Mesendoderm (in vitro differentiated cells): ENCODE data around the gene CTNNA3.
"Not testable (repeated sequence)": the region's sequence is repeated elsewhere in the genome, so short reads cannot be mapped to it uniquely, and the experiment has no call there.

Experiments used
- DNase-seq: peaks from one replicate; pipeline ENCODE4 v3.0.0; 2013
- H2AK5ac ChIP-seq: 2 replicates; pipeline ENCODE4 v1.6.1; 2013; ENCODE audit warnings: low read length, inconsistent platforms
- H2BK120ac ChIP-seq: 2 replicates; pipeline ENCODE4 v1.6.1; 2013; ENCODE audit warnings: low read depth, mild to moderate bottlenecking, low read length, moderate library complexity, mixed read lengths
- H2BK15ac ChIP-seq: replicated peaks from 2 replicates; pipeline ENCODE4 v1.6.1; 2013; ENCODE audit warnings: low read depth, mild to moderate bottlenecking, moderate library complexity
- H2BK5ac ChIP-seq: 2 replicates; pipeline ENCODE4 v1.6.1; 2013; ENCODE audit warnings: low read length, inconsistent platforms
- H3K18ac ChIP-seq: 2 replicates; pipeline ENCODE4 v1.6.1; 2013; ENCODE audit warnings: mild to moderate bottlenecking, low read length, mixed read lengths
- H3K23ac ChIP-seq: one replicate; pipeline ENCODE4 v1.6.1; 2013; ENCODE audit warnings: low read length
- H3K27ac ChIP-seq: 2 replicates; pipeline ENCODE4 v1.5.1; 2013; ENCODE audit warnings: low read depth, mild to moderate bottlenecking, inconsistent platforms, low read length, moderate library complexity
- H3K27me3 ChIP-seq: 2 replicates; pipeline ENCODE4 v1.6.1; 2013; ENCODE audit warnings: low read length, control low read depth, mild to moderate bottlenecking, inconsistent platforms; ENCODE audit not compliant: insufficient read depth, poor library complexity
- H3K36me3 ChIP-seq: 2 replicates; pipeline ENCODE4 v1.6.1; 2013; ENCODE audit warnings: low read length, inconsistent platforms; ENCODE audit not compliant: control insufficient read depth, insufficient read depth
- H3K4ac ChIP-seq: one replicate; pipeline ENCODE4 v1.6.1; 2013; ENCODE audit warnings: low read depth, mild to moderate bottlenecking, low read length, moderate library complexity
- H3K4me1 ChIP-seq: 2 replicates; pipeline ENCODE4 v1.6.1; 2013; ENCODE audit warnings: low read depth, low read length, inconsistent platforms; ENCODE audit not compliant: control insufficient read depth
- H3K4me2 ChIP-seq: 2 replicates; pipeline ENCODE4 v1.6.1; 2013; ENCODE audit warnings: low read length
- H3K4me3 ChIP-seq: 2 replicates; pipeline ENCODE4 v1.5.1; 2013; ENCODE audit warnings: mild to moderate bottlenecking, low read length
- H3K56ac ChIP-seq: one replicate; pipeline ENCODE4 v1.6.1; 2013; ENCODE audit warnings: low read length
- H3K79me1 ChIP-seq: 2 replicates; pipeline ENCODE4 v1.6.1; 2013; ENCODE audit warnings: low read length, inconsistent platforms
- H3K79me2 ChIP-seq: 2 replicates; pipeline ENCODE4 v1.6.1; 2013; ENCODE audit warnings: mild to moderate bottlenecking, low read length; ENCODE audit not compliant: control insufficient read depth, insufficient read depth
- H3K9ac ChIP-seq: 2 replicates; pipeline ENCODE4 v1.6.1; 2013; ENCODE audit warnings: low read length, inconsistent platforms
- H4K5ac ChIP-seq: one replicate; pipeline ENCODE4 v1.6.1; 2013; ENCODE audit warnings: low read length
- H4K8ac ChIP-seq: one replicate; pipeline ENCODE4 v1.6.1; 2013; ENCODE audit warnings: low read depth, mild to moderate bottlenecking, control low read depth, low read length, moderate library complexity
- whole genome bisulfite sequencing: extraction: QIAGEN DNeasy Blood & Tissue Kit; methylation state at CpG from one replicate; pipeline ENCODE4 v1.1.7; 2013; ENCODE audit warnings: low lambda C conversion rate, missing lambda C conversion rate; ENCODE audit not compliant: insufficient coverage; ENCODE audit errors: extremely low coverage; 5-methylcytosine and 5-hydroxymethylcytosine counted together

CTNNA3 gene

DNA sequence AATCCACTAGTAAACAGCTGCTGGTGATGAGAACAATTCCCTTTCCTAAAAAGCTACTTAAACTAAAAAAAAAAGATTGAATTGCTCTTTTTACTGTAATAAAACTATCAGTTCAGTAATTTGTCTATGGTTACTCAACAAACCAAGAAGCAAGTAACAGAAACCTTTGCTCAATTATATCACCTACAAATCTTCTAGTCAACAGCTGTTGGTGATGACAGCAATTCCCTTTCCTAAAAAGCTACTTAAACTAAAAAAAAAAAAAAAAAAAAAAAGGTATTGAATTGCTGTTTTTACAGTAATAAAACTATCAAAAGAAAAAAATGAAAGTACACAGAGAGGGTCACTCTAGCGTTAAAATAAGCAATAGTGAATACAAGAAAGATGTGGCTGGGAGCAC lies 158.1 kb downstream of the CTNNA3 start:
- Histone ChIP-seq H3K56ac (no peak overlapping the region), H3K23ac (no peak overlapping the region), H3K18ac (no peak overlapping the region), H4K8ac (no peak overlapping the region), H2BK15ac (no peak overlapping the region), H3K79me2 (no peaks in the 10 kb centered on the region), H3K79me1 (no peaks in the 10 kb centered on the region), H3K27me3 (no peaks in the 10 kb centered on the region), H3K4ac (no peak overlapping the region), H3K36me3 (no peaks in the 10 kb centered on the region), H2BK120ac (no peak overlapping the region), H2AK5ac (no peak overlapping the region), H3K4me3 (no peak overlapping the region), H2BK5ac (no peak overlapping the region), H3K4me1 (no peaks in the 10 kb centered on the region), H4K5ac (no peak overlapping the region), H3K9ac (no peak overlapping the region), H3K27ac (no peak overlapping the region), H3K4me2 (no peak overlapping the region)
- no CpG with 5 or more reads among the region's 1 CpG for WGBS
- DNase-seq = no peak

DNA sequence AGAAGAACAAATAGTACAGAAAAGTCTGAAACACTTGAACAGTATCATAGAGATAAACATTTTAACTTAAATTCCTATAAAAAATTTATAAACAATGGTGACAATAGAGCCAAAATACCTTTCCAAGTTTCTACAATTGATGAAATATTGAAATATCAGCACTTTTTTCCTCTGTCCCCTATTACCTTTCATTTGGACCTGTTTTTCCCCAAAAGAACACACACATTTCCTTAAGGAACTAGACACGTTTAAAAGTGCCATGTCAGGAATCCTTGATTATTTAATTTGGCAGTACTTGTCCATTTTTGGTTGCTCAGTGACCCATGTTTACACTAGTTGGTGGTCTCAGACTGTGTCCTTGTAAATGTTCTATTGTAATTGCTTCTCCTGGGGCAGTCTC lies 162.6 kb downstream of the CTNNA3 start:
- WGBS = no CpG with 5 or more reads among the region's 1 CpG
- H3K4me3 ChIP-seq = no peak overlapping the region

DNA sequence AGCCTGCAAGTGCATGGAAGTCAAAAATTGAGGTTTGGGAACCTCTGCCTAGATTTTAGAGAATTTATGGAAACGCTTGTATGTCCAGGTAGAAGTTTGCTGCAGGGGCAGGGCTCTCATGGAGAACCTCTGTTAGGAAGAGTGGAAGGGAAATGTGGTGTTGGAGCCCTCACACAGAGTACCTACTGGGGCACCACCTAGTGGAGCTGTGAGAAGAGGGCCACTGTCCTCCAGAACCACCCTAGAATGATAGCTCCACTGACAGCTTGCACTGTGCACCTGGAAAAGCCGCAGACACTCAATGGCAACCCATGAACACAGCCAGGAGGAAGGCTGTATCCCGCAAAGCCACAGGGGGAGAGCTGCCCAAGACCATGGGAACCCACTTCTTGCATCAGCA lies 165.0 kb downstream of the CTNNA3 start:
- not testable (repeated sequence) for H3K4ac ChIP-seq, H3K27me3 ChIP-seq, H3K18ac ChIP-seq, H3K27ac ChIP-seq, H2BK15ac ChIP-seq, H3K4me2 ChIP-seq, H2AK5ac ChIP-seq, H3K4me1 ChIP-seq, H2BK120ac ChIP-seq, H3K79me2 ChIP-seq, H4K8ac ChIP-seq, H2BK5ac ChIP-seq, H3K56ac ChIP-seq, H4K5ac ChIP-seq, H3K4me3 ChIP-seq, H3K9ac ChIP-seq, H3K79me1 ChIP-seq, H3K23ac ChIP-seq, H3K36me3 ChIP-seq
- DNase-seq = peak; percentile 6
- WGBS = no CpG with 5 or more reads among the region's 3 CpGs

More for the DNA sequence above, 162.6 kb downstream of the CTNNA3 start:
- no peaks in the 10 kb centered on the region for H3K79me1 ChIP-seq
- no peaks in the 10 kb centered on the region for H3K4me1 ChIP-seq
- H3K4ac ChIP-seq = no peak overlapping the region
- no peak overlapping the region for H3K23ac ChIP-seq
- H2BK120ac ChIP-seq = no peak overlapping the region
- no peak overlapping the region for H2BK15ac ChIP-seq
- H3K9ac ChIP-seq = no peak overlapping the region
- no peaks in the 10 kb centered on the region for H3K36me3 ChIP-seq
- H3K18ac ChIP-seq = no peak overlapping the region
- no peak overlapping the region for H3K56ac ChIP-seq
- H4K5ac ChIP-seq = no peak overlapping the region
- no peak overlapping the region for H2BK5ac ChIP-seq
- H4K8ac ChIP-seq = no peak overlapping the region
- H3K79me2 ChIP-seq = no peaks in the 10 kb centered on the region
- no peak overlapping the region for H3K27ac ChIP-seq
- DNase-seq = no peak
- no peak overlapping the region for H3K4me2 ChIP-seq
- H3K27me3 ChIP-seq = no peaks in the 10 kb centered on the region
- H2AK5ac ChIP-seq = no peak overlapping the region

DNA sequence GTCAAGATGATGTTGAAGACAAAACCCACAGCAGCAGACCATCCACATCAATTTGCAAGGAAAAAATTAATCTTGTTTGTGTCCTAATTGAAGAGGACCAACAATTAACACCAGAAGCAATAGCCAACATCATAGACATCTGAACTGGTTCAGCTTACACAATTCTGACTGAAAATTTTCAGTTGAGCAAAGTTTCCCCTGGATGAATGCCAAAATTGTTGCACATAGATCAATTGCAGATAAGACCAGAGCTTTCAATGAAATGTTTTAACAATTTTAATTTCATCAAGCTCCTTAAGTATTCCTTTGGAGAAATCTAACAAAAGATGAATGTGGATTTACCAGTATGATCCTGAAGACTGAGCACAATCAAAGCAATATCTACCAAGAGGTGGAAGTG lies 168.6 kb downstream of the CTNNA3 start:
- Histone ChIP-seq H4K5ac (no peak overlapping the region), H3K4ac (no peak overlapping the region), H3K4me1 (no peaks in the 10 kb centered on the region), H3K79me1 (no peaks in the 10 kb centered on the region), H4K8ac (no peak overlapping the region), H3K23ac (no peak overlapping the region), H3K27ac (no peak overlapping the region), H3K79me2 (no peaks in the 10 kb centered on the region), H3K4me3 (no peak overlapping the region), H3K56ac (no peak overlapping the region), H2AK5ac (no peak overlapping the region), H2BK120ac (no peak overlapping the region), H3K4me2 (no peak overlapping the region), H3K36me3 (no peaks in the 10 kb centered on the region), H2BK15ac (no peak overlapping the region), H3K9ac (no peak overlapping the region), H2BK5ac (no peak overlapping the region), H3K27me3 (no peaks in the 10 kb centered on the region), H3K18ac (no peak overlapping the region)
- no peak for DNase-seq

DNA sequence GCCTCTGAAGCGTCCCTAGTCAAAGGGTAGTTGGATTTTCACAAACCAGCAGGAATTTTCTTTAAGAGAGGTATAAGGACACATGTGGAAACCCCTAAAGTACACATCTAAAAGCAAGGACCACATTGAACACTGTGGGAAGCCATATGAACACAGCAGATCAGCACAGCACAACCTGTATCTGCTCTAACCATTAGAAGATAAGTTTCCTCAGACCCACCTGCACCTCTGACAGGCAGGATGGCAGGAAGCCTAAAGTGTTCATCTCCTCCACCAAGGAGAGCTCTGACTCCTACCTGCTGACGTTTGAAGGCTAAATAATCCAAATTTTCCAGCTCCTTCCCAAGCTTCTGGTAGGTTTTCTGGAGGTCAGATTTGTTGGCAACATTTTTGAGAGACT lies 174.4 kb downstream of the CTNNA3 start:
- Histone ChIP-seq H3K27ac (no peak overlapping the region), H2BK5ac (no peak overlapping the region), H3K36me3 (no peaks in the 10 kb centered on the region), H3K4me3 (no peak overlapping the region), H3K79me2 (no peaks in the 10 kb centered on the region), H3K4me2 (no peak overlapping the region), H3K18ac (no peak overlapping the region), H3K27me3 (no peaks in the 10 kb centered on the region), H3K56ac (no peak overlapping the region), H3K4ac (no peak overlapping the region), H3K9ac (no peak overlapping the region), H2BK15ac (no peak overlapping the region), H2AK5ac (no peak overlapping the region), H4K8ac (no peak overlapping the region), H2BK120ac (no peak overlapping the region), H3K23ac (no peak overlapping the region), H3K79me1 (no peaks in the 10 kb centered on the region), H3K4me1 (no peaks in the 10 kb centered on the region), H4K5ac (no peak overlapping the region)
- no CpG with 5 or more reads among the region's 2 CpGs for WGBS
- DNase-seq = no peak

DNA sequence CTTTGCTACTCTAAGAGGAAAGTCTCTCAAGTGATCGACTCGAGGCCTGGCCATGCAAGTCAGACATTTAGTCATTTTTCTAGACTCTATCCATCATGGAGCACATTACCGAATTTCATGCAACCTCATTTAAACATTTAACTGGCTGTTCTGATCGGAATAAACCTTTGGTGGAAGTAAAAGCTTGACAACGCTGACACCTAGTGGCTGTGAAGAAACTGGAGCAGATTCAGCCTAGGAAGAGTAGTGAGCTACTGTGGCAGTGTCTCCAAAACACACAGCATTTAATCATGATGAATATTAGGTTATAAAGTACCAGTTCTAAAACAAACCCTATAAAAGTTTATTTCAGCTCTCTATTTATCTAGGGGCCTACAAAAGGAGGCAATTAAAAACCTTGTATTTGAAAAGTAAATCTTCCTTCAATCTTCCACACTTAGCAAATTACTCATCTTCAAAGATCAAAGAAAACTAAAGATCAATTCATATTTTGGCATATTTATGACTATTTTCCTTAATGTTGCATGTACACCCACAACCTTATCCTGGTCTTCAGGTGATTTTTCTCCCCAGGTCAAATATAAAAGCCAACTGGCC lies 175.0 kb downstream of the CTNNA3 start:
- H3K4me1 ChIP-seq = no peaks in the 10 kb centered on the region
- no peak overlapping the region for H3K56ac ChIP-seq
- no peak overlapping the region for H2BK120ac ChIP-seq
- no peaks in the 10 kb centered on the region for H3K27me3 ChIP-seq
- no CpG with 5 or more reads among the region's 5 CpGs for WGBS
- no peak overlapping the region for H3K4me3 ChIP-seq
- H3K23ac ChIP-seq = no peak overlapping the region
- no peak overlapping the region for H3K27ac ChIP-seq
- H3K18ac ChIP-seq = no peak overlapping the region
- H3K4me2 ChIP-seq = no peak overlapping the region
- H3K79me1 ChIP-seq = no peaks in the 10 kb centered on the region
- no peak overlapping the region for H4K8ac ChIP-seq
- H2BK5ac ChIP-seq = no peak overlapping the region
- no peaks in the 10 kb centered on the region for H3K79me2 ChIP-seq
- H2AK5ac ChIP-seq = no peak overlapping the region
- no peak overlapping the region for H3K9ac ChIP-seq
- no peak overlapping the region for H4K5ac ChIP-seq
- H3K36me3 ChIP-seq = no peaks in the 10 kb centered on the region
- no peak overlapping the region for H3K4ac ChIP-seq
- peak; percentile 64 for DNase-seq
- no peak overlapping the region for H2BK15ac ChIP-seq
